Memory B cell (primary cell): ENCODE data around the gene TAS2R46.
"Not testable (repeated sequence)": the region's sequence is repeated elsewhere in the genome, so short reads cannot be mapped to it uniquely, and the experiment has no call there.

ENCODE experiments used
- ATAC-seq: fragments of 150-1000 bp; cut with Tn5 transposase; 2 replicates; pipeline ENCODE4 v1.10.0; 2021; ENCODE audit warnings: low read depth, mild to moderate bottlenecking, moderate library complexity
- DNase-seq, 2 donors: peaks; one replicate each; pipeline ENCODE4 v3.0.0; 2022; ENCODE audit warnings: low spot score in 2 of 2
- H3K27ac Mint-ChIP-seq: one replicate; pipeline ENCODE4 v1.8.0; 2022; ENCODE audit warnings: mild to moderate bottlenecking, moderate library complexity, mixed read lengths
- H3K27me3 Mint-ChIP-seq: one replicate; pipeline ENCODE4 v1.8.0; 2022; ENCODE audit warnings: mixed read lengths
- H3K36me3 Mint-ChIP-seq: one replicate; pipeline ENCODE4 v1.8.0; 2022; ENCODE audit warnings: mild to moderate bottlenecking, mixed read lengths
- H3K4me1 Mint-ChIP-seq: one replicate; pipeline ENCODE4 v1.8.0; 2022; ENCODE audit warnings: mixed read lengths
- H3K4me3 Mint-ChIP-seq: one replicate; pipeline ENCODE4 v1.8.0; 2022; ENCODE audit warnings: mild to moderate bottlenecking, moderate library complexity, mixed read lengths
- H3K9me3 Mint-ChIP-seq: one replicate; pipeline ENCODE4 v1.8.0; 2022; ENCODE audit warnings: mixed read lengths

TAS2R46 gene

GRCh38 chr12:11062194-11062593, at the start of gene TAS2R46:
Gene TAS2R46 (minus strand): TSS chr12:11062294. CDS start chr12:11062294, 0 bp downstream.
- not testable (repeated sequence) for H3K36me3 Mint-ChIP-seq, H3K9me3 Mint-ChIP-seq, H3K4me3 Mint-ChIP-seq, DNase-seq, ATAC-seq, H3K27me3 Mint-ChIP-seq
- peak within 1 kb of the TSS; percentile 63 for H3K27ac Mint-ChIP-seq
- H3K4me1 Mint-ChIP-seq, result peaks cover 11% of the 10 kb centered on the region

DNA sequence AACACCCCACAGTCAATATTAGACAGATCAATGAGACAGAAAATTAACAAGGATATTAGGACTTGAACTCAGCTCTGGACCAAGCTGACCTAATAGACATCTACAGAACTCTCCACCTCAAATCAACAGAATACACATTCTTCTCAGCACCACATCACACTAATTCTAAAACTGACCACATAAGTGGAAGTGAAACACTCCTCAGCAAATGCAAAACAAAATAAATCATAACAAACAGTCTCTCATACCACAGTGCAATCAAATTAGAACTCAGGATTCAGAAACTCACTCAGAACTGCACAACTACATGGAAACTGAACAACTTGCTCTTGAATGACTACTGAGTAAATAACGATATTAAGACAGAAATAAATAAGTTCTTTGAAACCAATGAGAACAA, 49.1 kb upstream of the TAS2R46 start:
- H3K27ac Mint-ChIP-seq, DNase-seq, ATAC-seq, H3K27me3 Mint-ChIP-seq, H3K4me3 Mint-ChIP-seq, H3K9me3 Mint-ChIP-seq: not testable (repeated sequence)
- Mint-ChIP-seq H3K4me1 (peaks cover 34% of the 10 kb centered on the region), H3K36me3 (peaks cover 64% of the 10 kb centered on the region)

- H3K27me3 Mint-ChIP-seq, result no peaks in the 10 kb centered on the region
- no peak for DNase-seq
- H3K36me3 Mint-ChIP-seq, result peaks cover 61% of the 10 kb centered on the region
Measured at GRCh38 chr12:11108862-11109261, 46.8 kb upstream of the TAS2R46 start.

GRCh38 chr12:11107719-11108118, 45.6 kb upstream of the TAS2R46 start:
- Mint-ChIP-seq H3K4me1 (peaks cover 27% of the 10 kb centered on the region), H3K27me3 (no peaks in the 10 kb centered on the region), H3K4me3 (no peak overlapping the region), H3K9me3 (peaks cover 11% of the 10 kb centered on the region), H3K36me3 (peaks cover 58% of the 10 kb centered on the region), H3K27ac (no peak overlapping the region)
- DNase-seq (no peak), ATAC-seq (no peak)

More at GRCh38 chr12:11108862-11109261, 46.8 kb upstream of the TAS2R46 start:
- Mint-ChIP-seq H3K9me3 (peaks cover 11% of the 10 kb centered on the region), H3K27ac (peak overlapping the region; percentile 81), H3K4me1 (peaks cover 30% of the 10 kb centered on the region), H3K4me3 (peak overlapping the region; percentile 48)
- ATAC-seq, result no peak

GRCh38 chr12:11106288-11106687, 44.2 kb upstream of the TAS2R46 start:
- no peak overlapping the region for H3K4me3 Mint-ChIP-seq
- H3K4me1 Mint-ChIP-seq, result peaks cover 21% of the 10 kb centered on the region
- no peak for DNase-seq
- H3K27ac Mint-ChIP-seq, result no peak overlapping the region
- no peaks in the 10 kb centered on the region for H3K27me3 Mint-ChIP-seq
- peaks cover 6% of the 10 kb centered on the region for H3K9me3 Mint-ChIP-seq
- no peak for ATAC-seq
- H3K36me3 Mint-ChIP-seq, result peaks cover 47% of the 10 kb centered on the region

- no peak overlapping the region for H3K27ac Mint-ChIP-seq
- ATAC-seq (no peak), DNase-seq (no peak)
- H3K4me3 Mint-ChIP-seq, result no peak overlapping the region
- no peaks in the 10 kb centered on the region for H3K27me3 Mint-ChIP-seq
- H3K36me3 Mint-ChIP-seq, result peaks cover 42% of the 10 kb centered on the region
- H3K9me3 Mint-ChIP-seq, result peaks cover 4% of the 10 kb centered on the region
- peaks cover 15% of the 10 kb centered on the region for H3K4me1 Mint-ChIP-seq
Measured at GRCh38 chr12:11105546-11105945, 43.5 kb upstream of the TAS2R46 start.

GRCh38 chr12:11094910-11095309, 32.8 kb upstream of the TAS2R46 start:
- H3K4me3 Mint-ChIP-seq, H3K9me3 Mint-ChIP-seq, H3K27ac Mint-ChIP-seq, H3K27me3 Mint-ChIP-seq, DNase-seq, ATAC-seq, H3K4me1 Mint-ChIP-seq: not testable (repeated sequence)
- H3K36me3 Mint-ChIP-seq, result peaks cover 11% of the 10 kb centered on the region

GRCh38 chr12:11092128-11092527, 30.0 kb upstream of the TAS2R46 start, which contains the start of gene TAS2R43:
Gene TAS2R43 (minus strand): TSS chr12:11092313. CDS start chr12:11092229, 84 bp downstream.
- no peak for DNase-seq
- no peaks in the 10 kb centered on the region for H3K27me3 Mint-ChIP-seq
- H3K4me1 Mint-ChIP-seq, result no peaks in the 10 kb centered on the region
- no peak within 1 kb of the TSS for H3K27ac Mint-ChIP-seq
- H3K4me3 Mint-ChIP-seq, result no peak within 1 kb of the TSS
- no peaks in the 10 kb centered on the region for H3K9me3 Mint-ChIP-seq
- ATAC-seq, result no peak
- H3K36me3 Mint-ChIP-seq, result no peaks in the 10 kb centered on the region

DNA sequence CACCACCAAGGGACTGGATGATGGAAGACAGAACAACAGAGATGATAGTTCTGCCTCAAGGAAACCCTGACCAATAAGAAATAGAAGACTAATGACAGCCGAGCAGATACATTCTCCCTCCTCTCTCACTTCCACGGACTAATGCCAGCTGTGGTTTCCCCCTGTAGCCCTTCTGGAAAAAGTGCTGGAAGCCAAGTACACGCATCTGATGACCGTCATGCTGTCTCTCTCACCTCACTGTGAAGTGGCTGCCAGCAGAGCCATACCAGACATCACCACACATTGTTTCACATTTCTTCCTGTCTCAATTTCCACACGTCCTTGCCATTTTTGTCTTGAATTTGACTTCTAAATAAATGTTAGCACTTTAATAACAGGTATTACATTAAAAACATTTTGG, 27.2 kb upstream of the TAS2R46 start:
- ATAC-seq (no peak), DNase-seq (no peak)
- no peaks in the 10 kb centered on the region for H3K4me1 Mint-ChIP-seq
- H3K27ac Mint-ChIP-seq, result no peak overlapping the region
- no peak overlapping the region for H3K4me3 Mint-ChIP-seq
- no peaks in the 10 kb centered on the region for H3K27me3 Mint-ChIP-seq
- peaks cover 1% of the 10 kb centered on the region for H3K36me3 Mint-ChIP-seq
- H3K9me3 Mint-ChIP-seq, result no peaks in the 10 kb centered on the region

DNA sequence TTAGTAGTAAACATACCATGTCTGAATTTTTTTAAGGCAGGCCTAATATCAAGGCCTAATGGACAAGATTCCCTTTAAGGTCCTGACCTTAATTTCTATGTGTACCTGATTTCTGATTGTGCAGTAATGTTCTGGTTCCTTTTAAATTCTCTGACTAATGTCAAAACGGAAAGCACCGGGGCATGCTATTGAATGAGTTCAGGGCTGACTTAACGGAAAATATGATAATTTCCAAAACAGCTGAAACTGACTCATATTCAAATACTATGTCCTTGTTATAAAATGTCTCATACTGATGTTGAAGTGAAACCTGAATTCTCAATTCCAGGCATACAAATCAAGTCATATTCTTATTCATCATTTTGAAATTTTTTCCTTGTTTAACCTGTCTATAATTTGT, 23.3 kb upstream of the TAS2R46 start:
- DNase-seq, result no peak
- no peaks in the 10 kb centered on the region for H3K4me1 Mint-ChIP-seq
- no peak overlapping the region for H3K4me3 Mint-ChIP-seq

GRCh38 chr12:11081987-11082386, 19.9 kb upstream of the TAS2R46 start:
- H3K4me3 Mint-ChIP-seq, result no peak overlapping the region
- peaks cover 15% of the 10 kb centered on the region for H3K36me3 Mint-ChIP-seq
- ATAC-seq, result no peak
- H3K27ac Mint-ChIP-seq, result no peak overlapping the region
- DNase-seq, result no peak
- peaks cover 8% of the 10 kb centered on the region for H3K9me3 Mint-ChIP-seq
- peaks cover 5% of the 10 kb centered on the region for H3K4me1 Mint-ChIP-seq
- H3K27me3 Mint-ChIP-seq, result no peaks in the 10 kb centered on the region

More for the DNA sequence above, 23.3 kb upstream of the TAS2R46 start:
- Mint-ChIP-seq H3K27me3 (no peaks in the 10 kb centered on the region), H3K27ac (no peak overlapping the region), H3K9me3 (peaks cover 8% of the 10 kb centered on the region), H3K36me3 (peaks cover 12% of the 10 kb centered on the region)
- ATAC-seq, result no peak

DNA sequence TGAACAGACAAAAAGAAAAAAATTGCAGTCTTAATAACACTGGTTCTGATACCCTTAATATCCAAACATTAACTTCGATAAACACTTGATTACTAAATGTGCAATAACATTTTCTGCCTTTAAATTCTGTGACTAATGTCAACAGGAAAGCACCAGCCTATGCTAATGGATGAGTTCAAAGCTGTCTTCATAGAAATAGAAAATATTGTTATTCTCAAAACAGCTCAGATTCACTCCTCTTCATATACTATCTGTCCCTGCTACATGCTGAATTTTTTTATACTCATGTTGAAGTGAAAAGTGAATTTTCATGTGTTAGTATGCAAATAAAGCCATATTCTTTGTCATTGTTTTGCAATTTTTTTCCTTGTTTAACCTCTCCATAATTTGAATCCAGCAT, 16.2 kb upstream of the TAS2R46 start:
- no peaks in the 10 kb centered on the region for H3K27me3 Mint-ChIP-seq
- no peak for ATAC-seq
- peaks cover 13% of the 10 kb centered on the region for H3K36me3 Mint-ChIP-seq
- no peak overlapping the region for H3K4me3 Mint-ChIP-seq
- peaks cover 5% of the 10 kb centered on the region for H3K9me3 Mint-ChIP-seq
- no peak overlapping the region for H3K27ac Mint-ChIP-seq
- no peak for DNase-seq
- H3K4me1 Mint-ChIP-seq, result peaks cover 14% of the 10 kb centered on the region

- Mint-ChIP-seq H3K27me3 (no peaks in the 10 kb centered on the region), H3K4me3 (no peak overlapping the region), H3K4me1 (peaks cover 18% of the 10 kb centered on the region), H3K36me3 (peaks cover 7% of the 10 kb centered on the region), H3K27ac (no peak overlapping the region), H3K9me3 (no peaks in the 10 kb centered on the region)
- DNase-seq, result no peak
- no peak for ATAC-seq
Measured at GRCh38 chr12:11075642-11076041, 13.5 kb upstream of the TAS2R46 start.

- ATAC-seq, result no peak
- Mint-ChIP-seq H3K27ac (no peak overlapping the region), H3K4me1 (peaks cover 16% of the 10 kb centered on the region), H3K4me3 (no peak overlapping the region), H3K36me3 (peaks cover 11% of the 10 kb centered on the region), H3K9me3 (peaks cover 2% of the 10 kb centered on the region), H3K27me3 (no peaks in the 10 kb centered on the region)
- no peak for DNase-seq
Measured at GRCh38 chr12:11071414-11071813, 9.3 kb upstream of the TAS2R46 start.

DNA sequence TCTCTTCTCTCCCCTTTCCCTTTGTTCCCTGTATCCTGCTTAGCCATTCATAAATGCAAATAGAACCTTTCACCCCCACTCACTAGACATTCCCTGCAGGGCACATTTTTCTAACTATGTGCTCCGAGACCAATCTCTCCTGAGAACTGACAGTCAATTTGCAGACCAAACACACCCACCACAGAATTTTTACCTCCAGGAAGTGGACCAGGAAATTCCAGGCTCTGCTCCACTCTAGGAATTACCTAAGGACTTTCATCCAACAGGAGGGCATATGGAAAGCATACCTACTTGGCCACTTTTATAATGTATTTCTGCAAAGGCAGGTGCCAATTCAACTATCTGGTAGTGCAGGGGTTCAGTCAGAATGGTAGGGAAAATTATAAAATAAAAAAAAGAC, 8.9 kb upstream of the TAS2R46 start:
- H3K27me3 Mint-ChIP-seq, result no peaks in the 10 kb centered on the region
- no peak for DNase-seq
- peaks cover 16% of the 10 kb centered on the region for H3K4me1 Mint-ChIP-seq
- ATAC-seq, result no peak
- H3K9me3 Mint-ChIP-seq, result peaks cover 2% of the 10 kb centered on the region
- peaks cover 11% of the 10 kb centered on the region for H3K36me3 Mint-ChIP-seq
- H3K27ac Mint-ChIP-seq, result no peak overlapping the region
- no peak overlapping the region for H3K4me3 Mint-ChIP-seq
